CD1c-positive myeloid dendritic cell (primary cell): ENCODE data around the gene DDX20.

Source experiments
- DNase-seq: peaks from one replicate; pipeline ENCODE4 v3.0.0-alpha.2; 2016; ENCODE audit errors: extremely low spot score

DDX20 gene

GRCh38 chr1:111750856-111751255 is 4.8 kb upstream of the DDX20 start:
- no peak for DNase-seq

GRCh38 chr1:111751906-111752575 is 3.7 kb upstream of the DDX20 start:
- DNase-seq: no peak

GRCh38 chr1:111754984-111755330 is 744 bp upstream of the DDX20 start:
- DNase-seq: no peak

GRCh38 chr1:111756124-111756513 is 418 bp downstream of the DDX20 start:
- DNase-seq: no peak

GRCh38 chr1:111758373-111758772 is 2.7 kb downstream of the DDX20 start:
- DNase-seq: peak; percentile 40

- no peak for DNase-seq
Observed at GRCh38 chr1:111761717-111762116, 6.0 kb downstream of the DDX20 start.

GRCh38 chr1:111762332-111762731 is 6.6 kb downstream of the DDX20 start:
- DNase-seq: no peak

- no peak for DNase-seq
Observed at GRCh38 chr1:111768023-111768422, 12.3 kb downstream of the DDX20 start.

- no peak for DNase-seq
Observed at GRCh38 chr1:111768625-111769024, 12.9 kb downstream of the DDX20 start.

- peak; percentile 77 for DNase-seq
Observed at GRCh38 chr1:111769517-111770146, 13.9 kb downstream of the DDX20 start.

GRCh38 chr1:111770916-111771315 is 15.2 kb downstream of the DDX20 start:
- no peak for DNase-seq

GRCh38 chr1:111775966-111776365 is 20.3 kb downstream of the DDX20 start:
- DNase-seq: no peak

GRCh38 chr1:111776391-111776790 is 20.7 kb downstream of the DDX20 start:
- no peak for DNase-seq

- no peak for DNase-seq
Observed at GRCh38 chr1:111776861-111777260, 21.2 kb downstream of the DDX20 start.

- no peak for DNase-seq
Observed at GRCh38 chr1:111777301-111777700, 21.6 kb downstream of the DDX20 start.

- DNase-seq: no peak
Observed at GRCh38 chr1:111778066-111778465, 22.4 kb downstream of the DDX20 start.

- DNase-seq: no peak
Observed at GRCh38 chr1:111778541-111779051, 22.9 kb downstream of the DDX20 start.

- DNase-seq: no peak
Observed at GRCh38 chr1:111779546-111779945, 23.8 kb downstream of the DDX20 start.

GRCh38 chr1:111784273-111784901 is 28.7 kb downstream of the DDX20 start:
- no peak for DNase-seq

GRCh38 chr1:111786669-111787207 is 31.0 kb downstream of the DDX20 start:
- DNase-seq: no peak

- DNase-seq: no peak
Observed at GRCh38 chr1:111789142-111789541, 33.4 kb downstream of the DDX20 start.

GRCh38 chr1:111789666-111790316 is 34.1 kb downstream of the DDX20 start:
- DNase-seq: no peak
